Naive B cell (primary cell): ENCODE measurements around the gene SLCO4A1. TPM values are rescaled to one million over a fixed set of nuclear protein-coding genes. Genes with fewer than 3 reads are reported as not detected.

Source experiments
- ATAC-seq, 2 donors: fragments of 150-1000 bp; cut with Tn5 transposase; 2 replicates each; pipeline ENCODE4 v1.10.0; 2021; ENCODE audit warnings: low read depth in 2 of 2, mild to moderate bottlenecking in 2 of 2, moderate library complexity in 2 of 2
- DNase-seq: peaks from one replicate; pipeline ENCODE4 v3.0.0; 2022
- H3K27ac Mint-ChIP-seq, 6 donors: one replicate each; pipeline ENCODE4 v1.8.0; 2020 to 2022; ENCODE audit warnings: mild to moderate bottlenecking in 6 of 6, mixed read lengths in 6 of 6, moderate library complexity in 5 of 6, inconsistent platforms in 2 of 6
- H3K27me3 Mint-ChIP-seq, 3 donors: one replicate each; pipeline ENCODE4 v1.8.0; 2021 to 2022; ENCODE audit warnings: mixed read lengths in 3 of 3, mild to moderate bottlenecking in 1 of 3
- H3K36me3 Mint-ChIP-seq, 2 donors: one replicate each; pipeline ENCODE4 v1.8.0; 2020 to 2022; ENCODE audit warnings: mixed read lengths in 2 of 2, inconsistent platforms in 1 of 2, mild to moderate bottlenecking in 1 of 2
- H3K4me1 Mint-ChIP-seq, 3 donors: one replicate each; pipeline ENCODE4 v1.8.0; 2020 to 2022; ENCODE audit warnings: mixed read lengths in 3 of 3, inconsistent platforms in 1 of 3, mild to moderate bottlenecking in 1 of 3, moderate library complexity in 1 of 3
- H3K4me3 Mint-ChIP-seq, 8 donors: one replicate each; pipeline ENCODE4 v1.8.0; 2020 to 2022; ENCODE audit warnings: mild to moderate bottlenecking in 8 of 8, mixed read lengths in 8 of 8, moderate library complexity in 8 of 8, inconsistent platforms in 2 of 8
- H3K9me3 Mint-ChIP-seq, 7 donors: one replicate each; pipeline ENCODE4 v1.8.0; 2020 to 2022; ENCODE audit warnings: mixed read lengths in 7 of 7, mild to moderate bottlenecking in 5 of 7, inconsistent platforms in 2 of 7, moderate library complexity in 1 of 7
- polyA plus RNA-seq, 6 donors: library from polyadenylated mRNA; unstranded; fragments of 300-500 nt; fragmentation: Illumina TruSeq; gene quantifications; one replicate each; pipeline ENCODE4 v1.2.3, GENCODE V29; 2021; ENCODE audit warnings: low read depth in 6 of 6

Gene SLCO4A1
- polyA plus RNA-seq, 6 donors from 2014 or later: 0.29 to 4.6 (median 0.91) TPM

GRCh38 chr20:62665826-62666735 lies 23.8 kb downstream of the SLCO4A1 start:
- no peaks in the 10 kb centered on the region for H3K27me3 Mint-ChIP-seq
- H3K36me3 Mint-ChIP-seq: no peaks in the 10 kb centered on the region

GRCh38 chr20:62666736-62667529 lies 24.6 kb downstream of the SLCO4A1 start:
- H3K4me3 Mint-ChIP-seq: peak overlapping the region in 2 of 8 donors; percentile 22 to 29

More at GRCh38 chr20:62665826-62666735, 23.8 kb downstream of the SLCO4A1 start:
- Mint-ChIP-seq H3K4me1 (no peaks in the 10 kb centered on the region), H3K9me3 (no peaks in the 10 kb centered on the region), H3K27ac (peak overlapping the region in 1 of 6 donors; percentile 11), H3K4me3 (no peak overlapping the region)
- DNase-seq (no peak), ATAC-seq (no peak)

GRCh38 chr20:62667530-62668440 lies 25.5 kb downstream of the SLCO4A1 start:
- Mint-ChIP-seq H3K36me3 (no peaks in the 10 kb centered on the region), H3K27me3 (no peaks in the 10 kb centered on the region), H3K27ac (no peak overlapping the region), H3K4me3 (no peak overlapping the region), H3K9me3 (no peaks in the 10 kb centered on the region), H3K4me1 (no peaks in the 10 kb centered on the region)
- DNase-seq (no peak), ATAC-seq (no peak)

More at GRCh38 chr20:62666736-62667529, 24.6 kb downstream of the SLCO4A1 start:
- Mint-ChIP-seq H3K4me1 (no peaks in the 10 kb centered on the region), H3K36me3 (no peaks in the 10 kb centered on the region), H3K9me3 (no peaks in the 10 kb centered on the region), H3K27me3 (no peaks in the 10 kb centered on the region), H3K27ac (peak overlapping the region in 2 of 6 donors; percentile 49 to 62)
- ATAC-seq: no peak
- no peak for DNase-seq

GRCh38 chr20:62668441-62669027 lies 26.2 kb downstream of the SLCO4A1 start:
- no peaks in the 10 kb centered on the region for H3K4me1 Mint-ChIP-seq
- H3K27ac Mint-ChIP-seq: peak overlapping the region in 1 of 6 donors; percentile 15
- no peak for ATAC-seq
- DNase-seq: no peak
- no peak overlapping the region for H3K4me3 Mint-ChIP-seq
- H3K27me3 Mint-ChIP-seq: no peaks in the 10 kb centered on the region
- H3K36me3 Mint-ChIP-seq: no peaks in the 10 kb centered on the region
- H3K9me3 Mint-ChIP-seq: no peaks in the 10 kb centered on the region

- Mint-ChIP-seq H3K4me1 (peaks cover 0 to 4% (median 0%) of the 10 kb centered on the region in 3 donors), H3K9me3 (no peaks in the 10 kb centered on the region), H3K27me3 (peaks cover 0 to 6% (median 5%) of the 10 kb centered on the region in 3 donors), H3K36me3 (no peaks in the 10 kb centered on the region), H3K27ac (no peak overlapping the region), H3K4me3 (no peak overlapping the region)
- ATAC-seq (no peak), DNase-seq (no peak)
These were observed 26.9 kb downstream of the SLCO4A1 start for GRCh38 chr20:62669249-62669648.

GRCh38 chr20:62670156-62670555 lies 27.9 kb downstream of the SLCO4A1 start:
- Mint-ChIP-seq H3K4me1 (peaks cover 0 to 4% (median 0%) of the 10 kb centered on the region in 3 donors), H3K36me3 (no peaks in the 10 kb centered on the region), H3K27ac (no peak overlapping the region), H3K27me3 (peaks cover 0 to 6% (median 5%) of the 10 kb centered on the region in 3 donors), H3K9me3 (no peaks in the 10 kb centered on the region), H3K4me3 (no peak overlapping the region)
- DNase-seq (no peak), ATAC-seq (no peak)

GRCh38 chr20:62670998-62671397 lies 28.7 kb downstream of the SLCO4A1 start:
- Mint-ChIP-seq H3K4me1 (peaks cover 0 to 4% (median 0%) of the 10 kb centered on the region in 3 donors), H3K27me3 (peaks cover 0 to 6% (median 5%) of the 10 kb centered on the region in 3 donors), H3K4me3 (no peak overlapping the region), H3K27ac (no peak overlapping the region), H3K36me3 (no peaks in the 10 kb centered on the region), H3K9me3 (no peaks in the 10 kb centered on the region)
- ATAC-seq (no peak), DNase-seq (no peak)

GRCh38 chr20:62671765-62672164 lies 29.5 kb downstream of the SLCO4A1 start:
- ATAC-seq (no peak), DNase-seq (no peak)

GRCh38 chr20:62674370-62674769 lies 32.1 kb downstream of the SLCO4A1 start:
- Mint-ChIP-seq H3K9me3 (no peaks in the 10 kb centered on the region), H3K4me1 (peaks cover 0 to 8% (median 5%) of the 10 kb centered on the region in 3 donors), H3K27ac (no peak overlapping the region), H3K36me3 (no peaks in the 10 kb centered on the region), H3K27me3 (peaks cover 0 to 10% (median 5%) of the 10 kb centered on the region in 3 donors), H3K4me3 (no peak overlapping the region)
- ATAC-seq: no peak
- DNase-seq: no peak

More at GRCh38 chr20:62671765-62672164, 29.5 kb downstream of the SLCO4A1 start:
- no peak overlapping the region for H3K4me3 Mint-ChIP-seq
- H3K4me1 Mint-ChIP-seq: peaks cover 0 to 4% (median 0%) of the 10 kb centered on the region in 3 donors
- no peaks in the 10 kb centered on the region for H3K9me3 Mint-ChIP-seq
- no peaks in the 10 kb centered on the region for H3K36me3 Mint-ChIP-seq
- peaks cover 0 to 6% (median 5%) of the 10 kb centered on the region in 3 donors for H3K27me3 Mint-ChIP-seq
- H3K27ac Mint-ChIP-seq: peak overlapping the region in 1 of 6 donors; percentile 24

- no peak for ATAC-seq
- Mint-ChIP-seq H3K27me3 (peaks cover 0 to 10% (median 5%) of the 10 kb centered on the region in 3 donors), H3K9me3 (peaks cover 0 to 6% (median 0%) of the 10 kb centered on the region in 7 donors), H3K36me3 (peaks cover 5 to 8% of the 10 kb centered on the region in 2 donors), H3K4me1 (peaks cover 0 to 8% (median 5%) of the 10 kb centered on the region in 3 donors), H3K4me3 (no peak overlapping the region), H3K27ac (no peak overlapping the region)
- DNase-seq: no peak
These were observed 33.0 kb downstream of the SLCO4A1 start for GRCh38 chr20:62675156-62675876.

GRCh38 chr20:62675877-62676260 lies 33.6 kb downstream of the SLCO4A1 start:
- ATAC-seq: no peak

GRCh38 chr20:62676976-62677375 lies 34.7 kb downstream of the SLCO4A1 start:
- Mint-ChIP-seq H3K27me3 (peaks cover 0 to 14% (median 5%) of the 10 kb centered on the region in 3 donors), H3K4me3 (no peak overlapping the region), H3K4me1 (peaks cover 0 to 8% (median 5%) of the 10 kb centered on the region in 3 donors), H3K9me3 (peaks cover 0 to 7% (median 0%) of the 10 kb centered on the region in 7 donors), H3K27ac (peak overlapping the region in 1 of 6 donors; percentile 88), H3K36me3 (peaks cover 5 to 8% of the 10 kb centered on the region in 2 donors)
- ATAC-seq (no peak), DNase-seq (no peak)

More at GRCh38 chr20:62675877-62676260, 33.6 kb downstream of the SLCO4A1 start:
- Mint-ChIP-seq H3K27ac (no peak overlapping the region), H3K4me3 (no peak overlapping the region), H3K27me3 (peaks cover 0 to 10% (median 5%) of the 10 kb centered on the region in 3 donors), H3K4me1 (peaks cover 0 to 8% (median 5%) of the 10 kb centered on the region in 3 donors), H3K36me3 (peaks cover 5 to 8% of the 10 kb centered on the region in 2 donors), H3K9me3 (peaks cover 0 to 7% (median 0%) of the 10 kb centered on the region in 7 donors)
- no peak for DNase-seq
